Skin of body (tissue), 2 donors: ENCODE results near the gene PROSER3. TPM values are rescaled to one million over a fixed set of nuclear protein-coding genes. Genes with fewer than 3 reads are reported as not detected.

Experiments
- DNase-seq: peaks from one replicate; lab custom pipeline; 2025; lab: John Stamatoyannopoulos, UW
- total RNA-seq: library from RNA; depleted of rRNA; stranded (reverse); fragments of >200 nt; gene quantifications from one replicate; pipeline ENCODE4 v1.2.3, GENCODE V29; 2014

Gene PROSER3
- total RNA-seq, 1 donor from 2014 or later: 4.5 TPM

GRCh38 chr19:35738021-35738886 lies 19.7 kb upstream of the PROSER3 start:
- no peak for DNase-seq

DNA sequence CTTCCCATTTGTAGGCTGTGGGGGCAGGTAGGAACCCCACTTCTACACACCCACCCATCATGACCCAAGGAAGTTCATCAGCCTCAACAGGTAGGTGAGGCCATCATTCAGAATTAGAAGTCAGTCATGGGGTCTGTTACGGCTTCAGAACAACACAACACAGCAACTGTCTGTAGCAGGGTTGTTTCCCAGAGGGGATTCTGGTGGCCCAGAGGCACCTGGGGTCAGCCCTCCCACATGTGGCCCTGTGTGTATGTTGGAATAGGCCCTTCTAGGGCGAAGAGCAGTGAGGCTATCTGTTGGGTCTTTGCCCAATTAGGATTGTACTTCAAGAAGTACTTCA lies 19.1 kb upstream of the PROSER3 start:
- no peak for DNase-seq

GRCh38 chr19:35739275-35740107 lies 18.5 kb upstream of the PROSER3 start:
- DNase-seq: no peak

DNA sequence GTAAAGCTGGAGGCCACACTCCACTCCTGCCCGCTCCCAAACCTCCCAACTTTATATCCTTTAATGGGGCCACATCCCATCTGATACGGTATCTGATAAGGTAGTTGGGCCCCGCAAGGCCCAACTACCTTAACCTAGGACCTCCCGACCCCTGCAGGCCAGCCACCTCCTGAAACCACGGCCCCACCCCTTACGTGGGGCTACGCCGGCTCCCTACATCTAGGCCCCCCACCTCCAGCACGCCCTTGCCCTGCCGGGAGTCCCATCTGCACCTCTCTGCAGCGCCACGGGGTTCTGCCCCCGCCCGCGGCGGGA lies 17.9 kb upstream of the PROSER3 start:
- no peak for DNase-seq

- DNase-seq: peak; percentile 95
Observed at GRCh38 chr19:35740423-35741202, 17.4 kb upstream of the PROSER3 start.

GRCh38 chr19:35741203-35741515 lies 16.8 kb upstream of the PROSER3 start:
- DNase-seq: no peak

- no peak for DNase-seq
Observed at GRCh38 chr19:35742121-35742724, 15.8 kb upstream of the PROSER3 start, which contains the start of gene IGFLR1. IGFLR1 (minus strand) TSS chr19:35742452; CDS start chr19:35741180, 1,272 bp downstream.

- DNase-seq: no peak
Observed at GRCh38 chr19:35743640-35744429, 14.1 kb upstream of the PROSER3 start.

DNA sequence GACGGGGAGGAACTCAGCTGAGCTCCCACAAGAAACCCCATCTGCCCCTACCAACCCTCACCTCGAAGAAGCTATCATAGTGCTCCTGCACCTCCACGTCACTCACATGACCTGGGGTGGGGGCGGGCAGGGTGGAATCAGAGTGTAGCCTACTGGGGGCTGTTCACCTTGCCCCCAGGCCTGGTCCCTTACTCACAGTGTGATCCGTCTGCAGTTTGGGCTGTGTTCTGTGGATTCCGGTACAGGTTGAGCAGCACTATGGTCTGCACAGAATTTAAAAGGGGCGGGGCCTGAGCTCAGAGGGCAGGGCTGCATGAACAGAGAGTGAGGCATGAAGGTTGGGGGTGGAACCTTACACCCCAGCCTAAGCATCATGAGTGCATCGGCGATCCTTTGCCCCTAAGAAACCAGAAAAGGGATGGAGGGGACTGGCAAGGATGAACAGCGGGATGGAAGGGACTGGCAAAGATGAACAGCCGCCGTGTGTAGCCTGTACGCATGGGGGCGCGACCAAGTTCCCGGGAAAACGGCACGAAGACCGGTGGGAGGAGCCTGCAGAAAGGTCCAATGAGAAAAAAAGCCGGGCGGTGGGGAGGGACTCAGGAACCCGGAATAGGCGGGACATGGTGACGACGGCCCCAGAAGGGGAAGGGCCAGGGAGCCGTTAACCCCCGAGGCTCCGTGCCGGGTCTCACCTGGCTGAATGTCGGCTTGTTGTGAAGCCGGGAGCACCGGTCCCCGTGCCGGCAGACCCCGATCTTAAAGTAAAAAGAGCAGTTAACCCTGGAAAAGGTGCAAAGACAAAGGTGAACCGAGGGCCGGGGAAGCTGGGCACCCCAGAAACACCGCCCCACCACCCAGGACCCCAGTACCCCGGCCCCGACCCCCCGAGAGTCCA lies 13.3 kb upstream of the PROSER3 start:
- peak; percentile 96 for DNase-seq

DNA sequence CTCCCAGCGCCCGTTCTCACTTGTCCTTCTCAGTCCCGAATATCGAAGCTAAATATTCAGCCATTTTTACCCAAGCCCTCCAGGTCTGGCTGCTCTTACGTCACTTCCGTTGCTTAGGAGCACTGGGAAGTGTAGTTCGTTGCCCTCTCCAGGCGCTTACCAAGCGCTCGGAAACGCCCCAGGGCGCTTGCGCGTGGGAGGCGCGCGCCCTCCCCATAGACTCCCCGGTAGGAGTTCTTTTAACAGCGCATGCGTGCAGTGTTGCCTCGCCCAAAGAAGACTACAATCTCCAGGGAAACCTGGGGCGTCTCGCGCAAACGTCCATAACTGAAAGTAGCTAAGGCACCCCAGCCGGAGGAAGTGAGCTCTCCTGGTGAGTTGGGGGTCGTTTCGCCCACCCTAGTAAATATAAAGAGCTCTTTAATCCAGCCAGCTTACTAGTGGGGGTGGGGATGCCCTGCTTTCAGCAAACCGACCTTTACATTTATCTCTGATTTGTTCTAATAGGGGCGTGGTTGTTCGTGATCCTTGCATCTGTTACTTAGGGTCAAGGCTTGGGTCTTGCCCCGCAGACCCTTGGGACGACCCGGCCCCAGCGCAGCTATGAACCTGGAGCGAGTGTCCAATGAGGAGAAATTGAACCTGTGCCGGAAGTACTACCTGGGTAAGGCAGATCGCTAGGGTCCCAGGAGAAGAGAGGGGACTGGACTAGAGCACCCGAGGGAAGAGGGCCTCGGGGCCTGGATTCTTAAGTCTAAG lies 12.5 kb upstream of the PROSER3 start, which contains the start of the genes PSENEN and U2AF1L4:
Gene PSENEN (plus strand): TSS at position 324 of the 759 bp plus-strand sequence. CDS start 280 bp downstream, at position 604.
Gene U2AF1L4 (minus strand): TSS at position 91 of the 759 bp plus-strand sequence. CDS start 27 bp downstream, at position 64.
- peak; percentile 99 for DNase-seq

DNA sequence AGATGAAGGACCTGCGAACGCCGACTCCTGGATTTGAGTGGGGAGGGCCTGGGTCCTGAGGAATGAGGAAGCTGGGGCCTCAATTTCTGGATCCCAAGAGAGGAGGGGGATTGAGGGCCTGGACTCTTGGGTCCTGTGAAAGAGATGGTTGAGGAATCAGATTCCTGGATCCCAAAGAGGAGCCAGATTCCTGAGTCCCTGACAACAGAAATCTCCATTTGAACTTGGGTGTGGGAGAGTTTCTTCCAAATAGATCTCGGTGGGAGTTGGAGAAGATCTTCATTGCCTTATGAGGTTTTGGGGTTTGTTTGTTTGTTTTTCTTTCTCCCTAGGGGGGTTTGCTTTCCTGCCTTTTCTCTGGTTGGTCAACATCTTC lies 11.9 kb upstream of the PROSER3 start:
- DNase-seq: no peak

GRCh38 chr19:35746531-35746930 lies 11.4 kb upstream of the PROSER3 start:
- DNase-seq: no peak

DNA sequence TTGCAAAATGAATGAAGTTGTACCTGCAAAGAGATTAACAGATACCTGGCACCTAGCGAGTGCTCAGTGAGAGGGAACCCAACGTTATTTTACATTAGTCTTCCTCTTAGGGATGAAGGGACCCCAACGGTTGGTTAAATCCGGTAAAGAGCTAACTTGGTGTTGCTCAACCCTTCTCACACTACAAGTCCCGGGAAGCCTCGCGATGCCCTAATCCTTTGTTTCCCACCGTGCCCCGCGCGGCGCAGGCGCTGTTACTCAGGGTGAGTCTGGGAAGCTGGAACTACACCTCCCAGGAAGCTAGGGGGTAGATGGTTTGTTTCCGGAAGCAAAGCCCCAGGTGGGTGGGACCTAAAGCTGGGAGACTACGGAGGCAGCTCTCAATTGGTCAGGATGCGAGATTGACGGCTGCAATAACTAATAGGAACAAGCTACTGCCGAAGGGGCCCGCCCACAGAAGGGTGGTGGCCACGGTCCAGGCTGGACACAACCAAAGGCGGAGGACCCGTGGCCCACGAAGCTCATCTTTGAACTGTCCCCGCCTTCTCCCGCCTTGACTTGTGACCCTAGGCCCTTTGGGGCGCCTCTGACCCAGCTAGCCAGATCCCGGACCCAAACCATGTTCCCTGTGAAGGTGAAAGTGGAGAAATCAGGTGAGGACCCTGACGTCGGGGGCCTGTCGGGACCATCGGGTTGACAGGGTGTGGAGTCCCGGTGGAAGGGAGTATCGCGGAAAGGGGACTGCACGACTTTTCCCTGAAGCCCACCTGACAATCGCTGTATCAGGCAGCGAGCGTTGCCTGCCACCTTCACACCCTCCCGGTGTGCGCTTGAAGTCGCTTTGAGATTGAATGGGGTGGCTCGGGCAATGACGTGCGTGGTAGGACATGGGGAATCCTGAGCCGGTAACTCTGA lies 9.6 kb upstream of the PROSER3 start, which contains the start of gene LIN37:
Gene LIN37 (plus strand): TSS at position 471 of the 915 bp plus-strand sequence. CDS start 149 bp downstream, at position 620.
- peak; percentile 100 for DNase-seq

DNA sequence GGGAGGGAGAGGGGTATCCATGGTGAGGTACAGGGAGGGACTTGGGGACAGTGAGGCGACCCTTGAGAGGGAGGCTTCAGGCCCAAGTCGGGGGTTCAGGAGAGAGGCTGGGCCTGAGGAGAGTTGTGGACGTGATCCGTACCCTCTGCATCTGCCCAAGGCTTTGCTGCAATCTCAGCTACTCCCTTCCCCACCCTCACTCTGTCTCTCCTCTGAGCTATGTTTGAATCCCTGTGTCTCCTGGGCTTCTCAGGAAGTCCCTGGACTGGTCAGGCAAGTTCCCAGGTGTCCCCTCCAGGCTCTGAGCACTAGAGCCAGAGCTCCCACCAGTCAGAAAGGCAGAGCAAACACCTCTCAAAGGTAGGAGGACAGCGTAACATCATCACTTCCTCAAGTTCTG lies 7.8 kb upstream of the PROSER3 start:
- DNase-seq: no peak

DNA sequence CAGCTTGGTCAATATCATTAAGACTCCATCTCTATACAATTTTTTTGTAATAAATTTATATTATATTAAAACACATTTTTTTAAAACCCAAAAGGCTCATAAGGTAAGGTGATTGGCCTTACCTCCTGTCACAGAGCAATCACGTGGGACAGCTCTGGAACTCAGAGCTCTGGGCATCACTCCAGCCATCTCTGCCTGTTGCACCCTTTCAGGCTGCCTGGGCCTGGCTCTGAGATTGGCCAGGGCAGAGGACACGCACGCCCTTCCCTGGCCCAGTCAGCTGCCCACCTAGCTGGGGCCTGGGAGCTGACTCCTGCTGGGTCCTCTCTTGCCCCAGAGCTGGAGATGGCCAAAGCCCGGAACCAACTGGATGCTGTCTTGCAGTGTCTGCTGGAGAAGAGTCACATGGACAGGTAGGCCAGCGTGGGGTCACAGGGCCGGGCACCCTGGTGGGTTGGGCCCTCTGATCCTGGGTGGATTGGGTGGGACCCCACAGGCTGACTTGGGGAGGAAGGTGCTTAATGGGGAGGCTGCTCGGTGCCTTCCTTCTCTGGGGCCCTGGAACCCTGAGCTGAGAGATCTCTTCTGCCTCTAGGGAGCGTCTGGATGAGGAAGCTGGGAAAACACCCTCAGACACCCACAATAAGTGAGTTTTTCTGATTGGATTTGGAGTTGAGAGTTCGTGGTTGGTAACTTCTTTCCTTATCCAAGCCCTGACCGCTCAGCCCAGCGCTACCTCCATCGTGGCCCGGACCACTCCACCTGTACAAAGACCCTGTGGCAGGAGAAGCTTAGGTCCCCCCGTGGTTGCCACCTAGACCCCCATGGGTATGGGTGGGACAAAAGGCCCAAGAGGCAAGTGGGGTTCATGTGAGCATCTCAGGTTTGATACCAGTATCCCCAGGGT lies 5.9 kb upstream of the PROSER3 start:
- no peak for DNase-seq

DNA sequence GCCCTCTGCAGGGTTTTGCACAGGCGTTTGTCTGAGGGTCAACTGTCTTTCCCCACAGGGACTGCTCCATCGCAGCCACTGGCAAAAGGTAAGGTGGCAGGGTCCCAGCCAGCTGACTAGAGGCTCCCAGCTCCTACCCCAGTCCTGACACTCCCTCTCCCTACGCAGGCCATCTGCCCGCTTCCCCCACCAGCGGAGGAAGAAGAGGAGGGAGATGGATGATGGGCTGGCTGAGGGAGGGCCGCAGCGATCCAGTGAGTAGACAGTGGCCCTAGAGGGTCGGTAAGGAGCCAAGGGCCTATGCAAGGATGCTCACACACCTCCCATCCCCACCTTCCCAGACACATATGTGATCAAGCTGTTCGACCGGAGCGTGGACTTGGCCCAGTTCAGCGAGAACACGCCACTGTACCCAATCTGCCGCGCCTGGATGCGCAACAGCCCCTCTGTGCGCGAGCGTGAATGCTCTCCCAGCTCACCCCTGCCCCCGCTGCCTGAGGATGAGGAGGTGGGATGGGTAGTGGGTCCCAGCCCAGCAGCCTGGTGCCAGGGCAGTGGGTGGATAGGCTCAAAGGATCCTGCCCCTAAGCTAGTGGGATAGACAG lies 5.1 kb upstream of the PROSER3 start:
- DNase-seq: no peak
